ENCODE measurements around the gene CTSG.

Gene CTSG

DNA sequence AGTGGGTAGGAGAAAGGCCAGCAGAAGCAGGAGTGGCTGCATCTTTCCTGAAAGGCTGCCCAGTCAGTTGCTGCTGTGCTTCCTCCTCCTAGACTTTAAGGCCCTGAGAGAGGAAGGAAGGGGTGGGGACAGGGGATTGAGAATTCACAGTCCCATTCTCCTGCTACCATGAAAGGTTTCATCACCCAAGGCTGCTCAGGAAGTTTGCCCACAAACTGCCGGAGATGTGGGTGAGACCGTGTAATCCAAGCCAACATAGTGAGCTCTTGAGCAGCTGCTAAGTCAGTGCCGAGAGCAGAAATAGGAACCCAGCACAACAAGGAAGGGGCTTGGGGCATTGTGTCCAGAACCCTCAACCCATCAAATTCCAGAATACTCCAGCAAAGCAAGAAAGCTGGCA is at the start of gene CTSG:
Gene CTSG (minus strand): TSS at position 69 of the 400 bp plus-strand sequence. CDS start 27 bp downstream, at position 42.
- TF ChIP-seq POLR2A (IDR thresholded peaks at IDR 0.05; ENCODE audit: extremely low read depth, insufficient read length) (no peak), CTCF (IDR thresholded peaks at IDR 0.05; ENCODE audit: low read depth, low read length) (no peak), MYC (IDR thresholded peaks at IDR 0.05; ENCODE audit: low read depth, low read length) (no peak; the same call in 1 of the 2 replicates)
- TF ChIP-seq, protein P1, sequence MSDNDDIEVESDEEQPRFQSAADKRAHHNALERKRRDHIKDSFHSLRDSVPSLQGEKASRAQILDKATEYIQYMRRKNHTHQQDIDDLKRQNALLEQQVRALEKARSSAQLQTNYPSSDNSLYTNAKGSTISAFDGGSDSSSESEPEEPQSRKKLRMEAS (IDR thresholded peaks at IDR 0.05; ENCODE audit: low read depth, low read length) = 0 out of 2 replicates have a peak, but pooled peaks have one; percentile 23
- DNase-seq (ENCODE audit: low read depth) = peak; percentile 95
- peak within 1 kb of the TSS; percentile 54 for H3K4me3 ChIP-seq (ENCODE audit: low read depth, low read length)

- no peak for DNase-seq (ENCODE audit: low read depth)
- no peak overlapping the region for H3K4me3 ChIP-seq (ENCODE audit: low read depth, low read length)
- TF ChIP-seq CTCF (IDR thresholded peaks at IDR 0.05; ENCODE audit: low read depth, low read length) (no peak), MYC (IDR thresholded peaks at IDR 0.05; ENCODE audit: low read depth, low read length) (no peak), POLR2A (IDR thresholded peaks at IDR 0.05; ENCODE audit: extremely low read depth, insufficient read length) (no peak)
- TF ChIP-seq, protein P1 (IDR thresholded peaks at IDR 0.05; ENCODE audit: low read depth, low read length) = no peak
These were observed 37.7 kb upstream of the CTSG start for GRCh38 chr14:24613747-24614146.

DNA sequence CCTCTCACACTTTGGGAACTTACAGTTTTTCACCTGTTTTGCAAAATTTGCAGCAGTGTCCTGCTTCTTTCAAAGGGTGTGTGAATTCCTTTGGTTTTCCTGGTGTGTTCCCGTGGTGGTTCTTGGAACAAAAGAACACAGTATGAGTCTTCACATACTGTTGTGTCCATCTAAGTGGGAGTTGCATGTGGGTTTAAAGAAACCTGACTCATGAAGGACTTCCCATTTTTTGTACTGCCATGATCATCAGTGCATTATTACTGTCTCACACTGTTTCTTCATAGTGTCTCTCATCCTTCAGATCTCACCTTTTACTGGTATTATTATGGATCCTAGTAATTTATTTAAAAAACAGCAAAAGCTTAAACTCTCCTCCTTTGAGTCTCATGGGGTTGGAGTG is 37.2 kb upstream of the CTSG start:
- TF ChIP-seq MYC (IDR thresholded peaks at IDR 0.05; ENCODE audit: low read depth, low read length) (0 out of 2 replicates have a peak, but pooled peaks have one; percentile 12), POLR2A (IDR thresholded peaks at IDR 0.05; ENCODE audit: extremely low read depth, insufficient read length) (no peak), CTCF (IDR thresholded peaks at IDR 0.05; ENCODE audit: low read depth, low read length) (no peak)
- TF ChIP-seq, protein P1 (IDR thresholded peaks at IDR 0.05; ENCODE audit: low read depth, low read length) = 0 out of 2 replicates have a peak, but pooled peaks have one; percentile 44
- DNase-seq (ENCODE audit: low read depth) = peak; percentile 72
- H3K4me3 ChIP-seq (ENCODE audit: low read depth, low read length) = no peak overlapping the region

- no peak for DNase-seq (ENCODE audit: low read depth)
- no peak overlapping the region for H3K4me3 ChIP-seq (ENCODE audit: low read depth, low read length)
- TF ChIP-seq POLR2A (IDR thresholded peaks at IDR 0.05; ENCODE audit: extremely low read depth, insufficient read length) (no peak), MYC (IDR thresholded peaks at IDR 0.05; ENCODE audit: low read depth, low read length) (no peak), CTCF (IDR thresholded peaks at IDR 0.05; ENCODE audit: low read depth, low read length) (no peak)
- TF ChIP-seq, protein P1 (IDR thresholded peaks at IDR 0.05; ENCODE audit: low read depth, low read length) = no peak
These were observed 36.1 kb upstream of the CTSG start for GRCh38 chr14:24612196-24612595.

GRCh38 chr14:24609655-24610344 is 33.8 kb upstream of the CTSG start, which contains the start of gene GZMH:
TSS of gene GZMH (minus strand) at chr14:24609685. CDS start at chr14:24609613, 72 bp downstream.
- no peak for DNase-seq (ENCODE audit: low read depth)
- no peak within 1 kb of the TSS for H3K4me3 ChIP-seq (ENCODE audit: low read depth, low read length)
- TF ChIP-seq POLR2A (IDR thresholded peaks at IDR 0.05; ENCODE audit: extremely low read depth, insufficient read length) (no peak), MYC (IDR thresholded peaks at IDR 0.05; ENCODE audit: low read depth, low read length) (no peak), CTCF (IDR thresholded peaks at IDR 0.05; ENCODE audit: low read depth, low read length) (no peak)
- TF ChIP-seq, protein P1 (IDR thresholded peaks at IDR 0.05; ENCODE audit: low read depth, low read length) = no peak

All from NB4 (cell line).